GM19023 (cell line): Measurements from ENCODE around the gene CLDN22.

Experiments used
- ATAC-seq: cut with Tn5 transposase; IDR thresholded peaks from one replicate; pipeline ENCODE4 v1.9.1; 2021; ENCODE audit warnings: mild to moderate bottlenecking, moderate library complexity; ENCODE audit not compliant: unreplicated experiment

Gene CLDN22

DNA sequence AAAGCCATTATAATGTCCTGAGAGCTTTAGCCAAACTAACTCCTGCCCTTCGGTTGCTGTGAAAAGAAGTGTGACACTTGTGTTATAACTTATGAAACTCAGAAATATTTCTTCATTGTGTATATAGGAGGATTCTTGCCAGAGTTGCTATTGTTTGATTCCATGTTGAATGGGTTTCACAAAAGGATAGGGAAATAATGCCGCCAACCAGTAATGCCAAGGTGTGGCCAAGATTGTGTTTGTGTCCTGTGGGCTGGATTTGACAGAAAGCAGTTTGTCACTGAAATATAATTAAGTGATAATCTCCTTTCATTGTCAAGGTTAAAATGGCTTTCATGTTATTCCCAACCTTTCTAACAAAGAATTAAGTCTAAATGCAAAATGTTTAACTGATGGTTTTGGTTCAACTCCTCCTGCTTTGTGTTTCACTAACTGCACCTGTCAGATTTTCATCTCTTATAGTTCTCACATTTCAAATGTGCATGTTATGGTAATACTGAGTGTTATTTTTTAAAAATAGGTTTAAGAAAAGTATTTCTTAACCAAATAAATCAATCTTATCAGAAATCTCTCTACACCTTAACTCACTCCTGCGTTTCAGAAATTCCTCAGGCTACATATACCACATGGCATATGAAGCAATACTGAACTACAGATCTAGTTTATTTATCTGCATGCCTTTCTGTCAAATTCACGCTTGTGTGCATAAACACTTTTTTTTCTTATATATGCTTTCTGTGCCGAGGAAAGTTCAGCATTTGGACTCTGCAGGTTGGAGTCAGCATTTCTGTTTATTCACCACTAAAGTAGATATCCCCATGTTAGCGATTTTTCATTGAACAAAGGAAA, at the start of gene CLDN22:
CLDN22 (minus strand) TSS at position 66 of the 849 bp plus-strand sequence; CDS start at position 8, 58 bp downstream.
- no peak for ATAC-seq

- ATAC-seq: no peak
Observed at GRCh38 chr4:183369073-183369472, 49.0 kb upstream of the CLDN22 start.

DNA sequence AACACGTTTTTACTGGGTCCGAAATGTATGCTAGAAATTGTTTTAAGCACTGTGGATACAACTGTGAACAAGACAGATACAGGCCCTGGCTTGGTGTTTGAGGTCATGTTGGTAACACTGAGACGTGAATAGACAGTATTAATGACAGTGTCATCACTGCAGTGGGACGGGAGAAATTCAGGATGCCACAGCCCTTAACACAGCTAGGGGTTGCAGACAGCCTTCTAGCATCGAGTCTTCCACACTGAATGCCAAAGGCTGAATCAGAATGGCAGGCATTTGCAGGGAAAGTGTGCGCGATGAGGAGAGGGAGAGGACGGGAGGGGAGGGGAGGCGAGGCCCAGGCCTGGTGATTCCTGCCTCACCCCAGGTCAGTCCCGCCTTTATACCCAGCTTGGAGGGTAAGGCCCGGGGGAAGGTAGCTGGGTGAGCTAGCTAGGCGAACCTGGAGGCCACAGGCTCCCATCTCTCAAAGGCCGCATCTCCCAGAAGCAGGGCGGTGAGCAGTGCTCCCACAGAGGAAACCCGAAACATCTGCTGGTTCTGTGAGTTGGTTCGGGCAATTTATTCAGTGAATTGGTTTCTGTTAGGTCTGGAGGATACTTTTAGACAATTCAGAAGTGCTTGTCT, 46.2 kb upstream of the CLDN22 start:
- ATAC-seq: no peak

GRCh38 chr4:183364025-183364424, 43.9 kb upstream of the CLDN22 start:
- no peak for ATAC-seq

- ATAC-seq: no peak
Observed at GRCh38 chr4:183362916-183363542, 43.0 kb upstream of the CLDN22 start.

- no peak for ATAC-seq
Observed at GRCh38 chr4:183362036-183362435, 42.0 kb upstream of the CLDN22 start.

DNA sequence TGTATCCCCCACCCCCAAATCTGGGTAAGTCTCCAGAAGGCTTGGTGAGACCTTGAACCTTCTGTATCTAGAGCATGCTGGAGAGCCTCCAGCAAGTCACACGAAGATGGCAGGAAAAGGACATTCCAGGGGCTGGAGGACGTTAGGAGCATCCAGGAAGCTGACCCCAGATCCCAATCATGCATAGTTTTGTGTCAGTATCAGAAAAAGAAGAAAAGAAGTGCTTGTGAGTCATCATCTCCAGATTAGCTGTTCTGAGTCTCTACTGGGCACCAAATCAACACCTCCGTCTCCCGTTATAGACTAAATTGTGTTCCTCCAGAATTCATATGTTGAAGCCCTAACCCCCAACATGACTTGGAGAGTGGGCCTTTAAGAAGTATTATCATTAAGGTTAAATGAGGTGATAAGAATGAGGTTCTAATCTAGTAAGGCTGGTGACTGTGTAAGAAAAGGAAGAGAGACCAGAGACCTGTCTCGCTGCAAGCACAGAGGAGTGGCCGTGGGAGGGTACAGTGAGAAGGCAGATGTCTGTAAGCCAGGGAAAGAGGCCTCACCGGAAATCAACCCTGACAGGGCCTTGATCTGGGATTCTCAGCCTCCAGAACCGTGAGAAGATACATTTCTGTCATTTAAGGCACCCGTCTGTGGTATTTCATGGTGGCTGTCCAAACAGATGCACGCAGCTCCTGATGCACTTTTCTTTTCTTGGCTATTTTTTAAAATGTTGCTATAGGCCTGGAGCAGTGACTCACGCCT, 40.3 kb upstream of the CLDN22 start:
- no peak for ATAC-seq

GRCh38 chr4:183358215-183358755, 38.2 kb upstream of the CLDN22 start:
- no peak for ATAC-seq

GRCh38 chr4:183356931-183357675, 37.0 kb upstream of the CLDN22 start:
- no peak for ATAC-seq

DNA sequence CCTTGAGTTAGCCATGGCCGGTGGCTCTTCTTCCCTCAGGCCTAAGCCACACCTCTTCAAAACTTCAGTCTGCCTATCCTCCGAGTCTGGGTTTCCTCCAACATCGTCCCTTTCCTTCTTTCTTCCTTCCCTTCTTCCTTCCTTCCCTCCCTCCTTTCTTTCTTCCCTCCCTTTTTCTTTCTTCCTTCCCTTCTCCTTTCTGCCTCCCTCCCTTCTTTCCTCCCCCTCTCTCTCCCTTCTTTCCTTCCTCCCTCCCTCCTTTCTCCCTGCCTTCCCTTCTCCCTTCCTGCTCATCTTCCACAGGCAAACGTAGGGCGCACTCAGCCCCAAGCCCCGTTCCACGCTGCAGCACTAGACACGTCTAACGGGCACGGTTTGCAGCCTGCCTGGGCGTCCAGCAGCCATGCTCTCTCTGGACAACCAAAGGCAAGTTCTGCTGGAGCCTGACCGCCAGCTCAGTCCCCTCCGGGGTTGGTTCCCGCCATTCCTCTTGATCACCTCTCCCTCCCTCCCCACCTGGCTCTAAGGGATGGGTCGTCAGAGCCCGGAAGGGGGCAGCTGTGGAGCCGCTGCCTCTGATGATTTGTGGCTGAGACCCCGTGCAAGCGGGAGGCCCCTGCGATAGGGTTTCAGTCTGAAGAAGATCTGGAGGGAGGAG, 36.2 kb upstream of the CLDN22 start:
- ATAC-seq: no peak

DNA sequence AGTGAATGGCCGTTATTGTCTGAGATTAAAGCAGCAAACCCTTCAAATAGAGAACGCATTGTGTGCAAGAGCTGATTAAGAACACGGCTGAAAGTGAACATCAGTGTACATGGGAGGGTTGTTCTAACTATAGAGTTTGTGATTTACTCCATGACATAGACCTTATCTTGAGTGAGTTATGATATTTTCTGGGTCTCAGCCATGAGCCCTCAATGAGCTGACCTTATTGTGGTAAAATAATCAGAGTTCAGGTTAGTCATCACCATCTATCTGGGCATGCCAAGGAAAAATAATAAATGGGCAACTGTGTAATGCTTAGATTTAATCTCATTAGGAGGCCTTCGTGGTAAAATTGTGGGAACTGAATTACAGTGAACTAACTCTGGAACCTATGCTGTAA, 35.3 kb upstream of the CLDN22 start:
- ATAC-seq: no peak

DNA sequence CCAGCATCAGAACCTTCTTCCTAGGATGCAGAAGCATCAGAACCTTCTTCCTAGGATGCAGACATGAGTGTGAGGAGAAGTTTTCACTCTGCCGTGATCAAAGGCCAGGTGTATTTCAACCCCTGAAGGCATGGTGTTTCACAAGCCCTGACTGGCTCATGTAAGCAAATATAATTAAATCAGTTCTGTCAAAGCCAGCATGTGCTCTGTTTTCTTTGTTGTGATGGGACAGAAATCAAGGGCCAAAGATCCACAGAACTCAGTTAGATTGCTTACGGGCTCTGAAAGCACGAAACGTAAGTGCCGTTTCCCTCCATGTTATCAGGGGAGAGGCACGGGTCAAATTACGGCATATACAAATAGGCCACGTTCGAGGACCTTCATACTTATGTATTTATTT, 34.1 kb upstream of the CLDN22 start:
- ATAC-seq: no peak

DNA sequence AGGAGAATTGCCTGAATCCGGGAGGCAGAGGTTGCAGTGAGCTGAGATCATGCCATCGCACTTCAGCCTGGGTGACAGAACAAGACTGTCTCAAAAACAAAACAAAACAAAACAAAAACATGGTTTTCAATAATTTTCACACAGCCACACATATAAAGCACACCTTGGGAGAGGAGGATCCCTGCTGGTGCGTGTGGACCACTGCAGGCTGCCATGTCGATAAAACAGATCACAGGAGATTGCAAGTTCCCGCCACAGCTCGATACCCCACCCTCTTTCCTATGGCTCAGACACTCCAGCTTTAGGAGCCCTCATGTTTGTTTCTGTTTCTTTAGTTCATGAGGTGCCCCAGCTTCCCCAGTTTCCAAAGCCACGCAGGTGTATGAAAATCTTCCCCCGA, 33.5 kb upstream of the CLDN22 start:
- ATAC-seq: no peak

DNA sequence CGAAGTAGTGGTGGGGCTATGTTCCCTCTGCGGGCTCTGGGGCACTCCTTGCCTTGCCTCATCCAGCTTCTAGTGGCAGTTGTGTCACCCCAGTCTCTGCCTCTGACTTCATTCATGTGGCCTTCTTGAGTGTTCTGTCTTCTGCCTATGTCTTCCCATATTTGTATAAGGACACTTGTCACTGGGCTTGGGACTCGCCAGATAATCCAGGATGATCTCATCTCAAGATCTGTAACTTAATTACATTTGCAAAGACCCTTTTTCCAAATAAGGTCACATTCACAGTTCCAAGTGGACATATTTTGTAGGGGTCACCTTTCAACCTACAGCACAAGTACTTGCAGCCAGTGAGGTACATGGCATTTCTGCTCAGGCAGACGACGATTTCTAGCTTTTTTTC, 32.5 kb upstream of the CLDN22 start:
- ATAC-seq: no peak

DNA sequence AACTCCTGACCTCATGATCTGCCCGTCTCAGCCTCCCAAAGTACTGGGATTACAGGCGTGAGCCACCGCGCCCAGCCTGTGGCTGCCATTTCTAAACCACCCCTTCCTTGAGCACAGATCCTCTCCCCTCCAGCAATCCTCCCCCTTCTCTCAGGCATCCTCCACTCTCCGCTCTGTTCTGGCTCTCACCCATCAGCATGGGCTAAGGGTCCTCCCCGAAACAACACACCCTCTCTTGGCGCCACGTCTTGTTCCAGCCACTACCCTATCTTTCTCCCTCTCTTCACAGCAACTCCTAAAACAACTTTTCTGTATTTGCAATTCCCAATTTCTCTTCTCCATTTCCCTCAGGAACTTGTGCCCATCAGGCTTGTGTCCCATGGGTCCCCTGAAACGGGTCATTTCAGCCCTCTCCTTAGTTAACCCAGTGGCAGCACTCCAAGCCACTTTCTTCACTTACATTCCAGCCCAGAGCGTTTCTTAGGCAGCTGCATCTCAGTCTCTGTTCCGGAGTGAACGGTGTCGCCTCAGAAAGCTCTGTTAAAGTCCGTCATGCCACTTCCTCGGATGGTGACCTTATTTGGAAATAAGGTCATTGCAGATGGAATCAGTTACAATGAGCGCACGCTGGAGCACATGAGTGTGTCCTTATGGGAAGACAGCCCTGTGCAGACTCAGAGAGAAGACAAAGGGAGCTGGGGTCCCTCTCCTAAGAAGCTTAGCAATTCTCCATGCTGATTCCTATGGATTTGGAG, 30.4 kb upstream of the CLDN22 start:
- ATAC-seq: no peak

- ATAC-seq: no peak
Observed at GRCh38 chr4:183349673-183350072, 29.6 kb upstream of the CLDN22 start.

DNA sequence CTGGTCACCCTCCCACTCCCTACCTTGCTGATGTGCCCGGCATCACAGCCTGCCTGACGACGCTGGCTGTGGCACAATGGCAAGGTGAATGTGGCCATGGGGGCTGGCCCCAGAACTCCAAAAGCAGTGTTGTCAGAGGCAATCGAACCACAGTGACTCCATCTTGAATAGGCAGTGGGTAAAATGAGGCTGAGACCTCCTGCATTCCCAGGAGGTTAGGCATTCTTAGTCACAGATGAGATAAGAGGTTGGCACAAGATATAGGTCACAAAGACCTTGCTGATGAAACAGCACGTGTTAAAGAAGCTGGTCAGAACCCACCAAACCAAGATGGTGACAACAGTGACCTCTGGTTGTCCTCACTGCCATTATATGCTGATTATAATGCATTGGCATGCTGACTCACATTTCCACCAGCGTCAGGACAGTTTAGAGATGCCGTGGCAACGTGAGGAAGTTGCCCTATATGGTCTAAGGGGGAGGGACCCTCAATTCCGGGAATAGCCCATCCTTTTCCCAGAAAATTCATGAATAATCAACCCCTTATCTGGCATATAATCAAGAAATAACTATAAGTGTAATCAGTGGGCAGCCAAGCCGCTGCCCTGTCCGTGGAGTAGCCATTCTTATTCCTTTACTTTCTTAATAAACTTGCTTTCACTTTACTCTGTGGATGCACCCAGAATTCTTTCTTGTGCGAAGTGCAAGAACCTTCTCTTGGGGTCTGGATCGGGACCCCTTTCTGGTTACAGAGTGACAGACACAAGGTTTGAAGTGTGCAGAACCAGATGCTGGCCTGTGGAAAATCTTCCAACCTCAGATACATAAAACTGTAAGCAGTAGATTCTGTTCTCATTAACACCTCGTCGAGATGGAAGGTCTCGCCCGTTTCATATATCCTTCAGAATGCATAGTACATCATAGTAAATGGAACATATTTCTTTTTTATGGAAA, 28.9 kb upstream of the CLDN22 start:
- no peak for ATAC-seq

- no peak for ATAC-seq
Observed at GRCh38 chr4:183348136-183348535, 28.1 kb upstream of the CLDN22 start.
